ENCODE data around the gene TRPC5OS. TPM values are rescaled to one million over a fixed set of nuclear protein-coding genes. Genes with fewer than 3 reads are reported as not detected.

The TRPC5OS gene
- total and polyA plus RNA-seq, 2 experiments from 2014 or later, result not detected

GRCh38 chrX:111847491-111848133, 28.4 kb upstream of the TRPC5OS start:
- H3K36me3 ChIP-seq, result no peaks in the 10 kb centered on the region
- no peak overlapping the region for H3K4me3 ChIP-seq
- no peak overlapping the region for H3K27ac ChIP-seq
- no peaks in the 10 kb centered on the region for H3K9me3 ChIP-seq (ENCODE audit: low read depth)
- no peak for DNase-seq (ENCODE audit: low read depth in 1 of 2, low spot score in 1 of 2)
- H3K27me3 ChIP-seq, result no peaks in the 10 kb centered on the region
- peaks cover 15% of the 10 kb centered on the region for H3K4me1 ChIP-seq (ENCODE audit: low read depth)
- no peak for TF ChIP-seq CTCF (IDR thresholded peaks at IDR 0.05; ENCODE audit: low read depth, low read length)

GRCh38 chrX:111848541-111848940, 27.4 kb upstream of the TRPC5OS start:
- Histone ChIP-seq H3K27me3 (no peaks in the 10 kb centered on the region), H3K27ac (no peak overlapping the region), H3K4me1 (ENCODE audit: low read depth) (peaks cover 11% of the 10 kb centered on the region), H3K9me3 (ENCODE audit: low read depth) (no peaks in the 10 kb centered on the region), H3K36me3 (no peaks in the 10 kb centered on the region), H3K4me3 (no peak overlapping the region)
- TF ChIP-seq CTCF (IDR thresholded peaks at IDR 0.05; ENCODE audit: low read depth, low read length), result no peak
- DNase-seq (ENCODE audit: low read depth in 1 of 2, low spot score in 1 of 2), result no peak

- Histone ChIP-seq H3K27me3 (no peaks in the 10 kb centered on the region), H3K27ac (no peak overlapping the region), H3K9me3 (ENCODE audit: low read depth) (no peaks in the 10 kb centered on the region), H3K36me3 (no peaks in the 10 kb centered on the region), H3K4me3 (no peak overlapping the region), H3K4me1 (ENCODE audit: low read depth) (peaks cover 2% of the 10 kb centered on the region)
- no peak for TF ChIP-seq CTCF (IDR thresholded peaks at IDR 0.05; ENCODE audit: low read depth, low read length)
- DNase-seq (ENCODE audit: low read depth in 1 of 2, low spot score in 1 of 2), result no peak
These were observed 25.0 kb upstream of the TRPC5OS start for GRCh38 chrX:111850975-111851374.

- DNase-seq (ENCODE audit: low read depth in 1 of 2, low spot score in 1 of 2), result no peak
- TF ChIP-seq CTCF (IDR thresholded peaks at IDR 0.05; ENCODE audit: low read depth, low read length), result no peak
These were observed 21.2 kb upstream of the TRPC5OS start for GRCh38 chrX:111854556-111855490.

GRCh38 chrX:111857534-111858060, 18.4 kb upstream of the TRPC5OS start:
- H3K4me1 ChIP-seq (ENCODE audit: low read depth), result peaks cover 13% of the 10 kb centered on the region
- no peak for DNase-seq (ENCODE audit: low read depth in 1 of 2, low spot score in 1 of 2)
- no peak overlapping the region for H3K27ac ChIP-seq
- no peak for TF ChIP-seq CTCF (IDR thresholded peaks at IDR 0.05; ENCODE audit: low read depth, low read length)
- H3K27me3 ChIP-seq, result no peaks in the 10 kb centered on the region
- H3K4me3 ChIP-seq, result no peak overlapping the region
- no peaks in the 10 kb centered on the region for H3K9me3 ChIP-seq (ENCODE audit: low read depth)
- no peaks in the 10 kb centered on the region for H3K36me3 ChIP-seq

More at GRCh38 chrX:111854556-111855490, 21.2 kb upstream of the TRPC5OS start:
- Histone ChIP-seq H3K27ac (no peak overlapping the region), H3K36me3 (no peaks in the 10 kb centered on the region), H3K27me3 (no peaks in the 10 kb centered on the region), H3K4me3 (no peak overlapping the region), H3K9me3 (ENCODE audit: low read depth) (no peaks in the 10 kb centered on the region), H3K4me1 (ENCODE audit: low read depth) (peaks cover 13% of the 10 kb centered on the region)

Data from cardiac muscle cell (in vitro differentiated cells and primary cell).